NCI-H1092 treated with DMSO at 0.1 percent for 48 hours (cell line): ENCODE measurements around the gene SCRN1.
"Not testable (repeated sequence)": the region's sequence is repeated elsewhere in the genome, so short reads cannot be mapped to it uniquely, and the experiment has no call there.

ENCODE experiments used
- DNase-seq: peaks from one replicate; lab custom pipeline; 2025; lab: John Stamatoyannopoulos, UW

The SCRN1 gene

GRCh38 chr7:29968683-29969395 lies 20.8 kb downstream of the SCRN1 start:
- DNase-seq, result no peak

- no peak for DNase-seq
These were observed 24.6 kb downstream of the SCRN1 start for GRCh38 chr7:29965030-29965429.

GRCh38 chr7:29962035-29962434 lies 27.6 kb downstream of the SCRN1 start:
- no peak for DNase-seq

- DNase-seq, result not testable (repeated sequence)
These were observed 28.0 kb downstream of the SCRN1 start for GRCh38 chr7:29961611-29962010.

- no peak for DNase-seq
These were observed 30.8 kb downstream of the SCRN1 start for GRCh38 chr7:29958667-29959358.

GRCh38 chr7:29957521-29958310 lies 31.9 kb downstream of the SCRN1 start:
- peak; percentile 69 for DNase-seq

- DNase-seq, result no peak
These were observed 33.1 kb downstream of the SCRN1 start for GRCh38 chr7:29956487-29956836.

- no peak for DNase-seq
These were observed 33.7 kb downstream of the SCRN1 start for GRCh38 chr7:29955799-29956486.

GRCh38 chr7:29955075-29955792 lies 34.4 kb downstream of the SCRN1 start:
- DNase-seq, result no peak

GRCh38 chr7:29953726-29954347 lies 35.8 kb downstream of the SCRN1 start:
- DNase-seq, result no peak

- no peak for DNase-seq
These were observed 38.4 kb downstream of the SCRN1 start for GRCh38 chr7:29951206-29951605.

GRCh38 chr7:29950480-29950879 lies 39.1 kb downstream of the SCRN1 start:
- DNase-seq, result no peak

- no peak for DNase-seq
These were observed 41.0 kb downstream of the SCRN1 start for GRCh38 chr7:29948587-29948986.

GRCh38 chr7:29946428-29947186 lies 43.0 kb downstream of the SCRN1 start:
- DNase-seq, result no peak

- no peak for DNase-seq
These were observed 44.3 kb downstream of the SCRN1 start for GRCh38 chr7:29945259-29945809.

GRCh38 chr7:29940199-29940598 lies 49.4 kb downstream of the SCRN1 start:
- no peak for DNase-seq

GRCh38 chr7:29937132-29937531 lies 52.5 kb downstream of the SCRN1 start:
- no peak for DNase-seq

- no peak for DNase-seq
These were observed 54.5 kb downstream of the SCRN1 start for GRCh38 chr7:29935111-29935510.

- DNase-seq, result no peak
These were observed 60.4 kb downstream of the SCRN1 start for GRCh38 chr7:29929018-29929807.
